Inflammatory macrophage (primary cell): Measurements from ENCODE around the gene WDR35.

Source experiments
- DNase-seq, 2 donors: peaks; one replicate each; pipeline ENCODE4 v3.0.0-alpha.2; 2020 to 2022

WDR35 gene

DNA sequence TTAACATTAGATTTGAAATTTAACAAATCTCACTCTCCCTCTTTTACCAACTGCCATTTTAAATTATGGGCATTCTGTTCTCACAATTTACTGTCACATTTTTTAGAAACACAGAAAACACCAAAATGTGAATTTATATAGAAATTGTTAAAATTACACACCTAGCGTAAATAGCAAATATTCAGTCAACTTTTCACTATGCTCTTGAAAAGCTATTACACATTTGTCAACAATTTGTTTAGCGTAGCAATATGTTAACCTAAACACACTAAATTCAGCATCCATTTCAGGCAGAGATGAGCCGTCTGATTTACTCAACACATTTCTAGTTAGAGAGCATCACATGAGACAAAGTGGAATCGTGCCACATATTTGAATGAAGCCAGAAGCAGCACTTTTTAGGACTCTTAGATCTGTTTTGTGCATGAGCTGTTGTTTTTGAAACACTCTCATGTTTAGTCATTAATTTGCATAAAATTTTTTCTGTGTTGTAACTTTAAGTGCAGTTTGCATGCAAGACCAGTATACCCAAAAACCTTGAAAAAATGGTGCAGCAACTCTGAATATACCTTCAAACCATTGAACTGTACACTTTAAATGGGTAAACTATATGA is 96.3 kb downstream of the WDR35 start:
- no peak for DNase-seq

- DNase-seq, result peak; percentile 94 to 95
Measured at GRCh38 chr2:19891971-19892370, 97.9 kb downstream of the WDR35 start.

GRCh38 chr2:19890104-19890503 is 99.8 kb downstream of the WDR35 start:
- DNase-seq, result no peak

- no peak for DNase-seq
Measured at GRCh38 chr2:19888831-19889230, 101.1 kb downstream of the WDR35 start.

GRCh38 chr2:19887510-19887909 is 102.4 kb downstream of the WDR35 start:
- DNase-seq, result peak; percentile 50 to 55

GRCh38 chr2:19886261-19886660 is 103.6 kb downstream of the WDR35 start:
- DNase-seq, result no peak

GRCh38 chr2:19885791-19886190 is 104.1 kb downstream of the WDR35 start:
- DNase-seq, result no peak

- DNase-seq, result no peak
Measured at GRCh38 chr2:19883971-19884720, 105.8 kb downstream of the WDR35 start.

DNA sequence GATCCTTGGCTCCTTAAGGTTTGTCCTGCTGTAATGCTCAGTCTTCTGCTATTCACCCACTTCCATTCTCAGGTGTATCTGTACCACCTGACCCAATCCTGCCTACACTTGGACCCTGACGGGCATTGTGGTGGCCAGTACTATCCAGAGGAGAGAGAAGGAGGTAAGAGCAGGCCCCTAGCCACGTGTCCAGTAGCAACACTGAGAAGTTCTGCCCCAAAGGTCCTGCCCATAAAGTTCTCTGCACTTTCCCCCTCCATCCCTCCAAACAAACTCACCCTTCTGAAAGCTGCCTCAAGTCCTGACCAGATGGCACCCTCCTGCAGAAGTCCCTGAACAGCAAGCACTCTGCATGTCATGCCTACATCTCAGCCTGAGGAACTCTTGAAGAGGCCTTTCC is 106.4 kb downstream of the WDR35 start:
- DNase-seq, result no peak

DNA sequence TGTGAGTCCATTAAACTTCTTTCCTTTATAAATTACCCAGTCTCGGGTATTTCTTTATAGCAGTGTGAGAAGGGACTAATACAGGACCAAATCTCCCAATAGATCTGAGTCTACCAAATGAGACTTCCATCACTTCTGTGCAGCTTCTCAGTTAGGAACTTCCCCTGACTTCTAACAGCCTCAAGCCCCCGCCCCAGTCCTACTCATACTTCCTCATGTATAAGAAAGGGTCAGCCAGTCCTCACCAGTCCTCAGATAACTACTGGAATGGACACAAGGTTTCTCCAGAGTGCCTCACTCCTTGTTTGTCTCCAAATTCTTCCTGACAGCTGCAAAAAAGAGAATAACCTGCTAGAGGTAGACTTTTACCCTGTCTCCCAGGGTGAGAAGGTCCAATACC is 107.6 kb downstream of the WDR35 start:
- DNase-seq, result peak in 1 of 2 donors; percentile 13

DNA sequence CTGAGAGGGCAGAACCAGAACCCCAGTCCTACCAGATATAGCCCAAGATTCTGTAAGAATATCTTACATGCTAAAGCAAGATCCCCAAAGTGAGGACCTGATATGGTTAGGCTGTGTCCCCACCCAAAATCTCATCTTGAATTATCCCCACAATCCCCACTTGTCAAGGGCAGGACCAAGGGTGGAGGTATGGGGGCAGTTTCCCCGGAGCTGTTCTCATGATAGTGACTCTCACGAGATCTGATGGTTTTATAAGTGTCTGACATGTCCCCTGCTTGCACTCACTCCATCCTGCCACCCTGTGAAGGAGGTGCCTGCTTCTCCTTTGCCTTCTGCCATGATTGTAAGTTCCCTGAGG is 108.0 kb downstream of the WDR35 start:
- no peak for DNase-seq

GRCh38 chr2:19881221-19881907 is 108.5 kb downstream of the WDR35 start:
- DNase-seq, result peak in 1 of 2 donors; percentile 16

- DNase-seq, result peak in 1 of 2 donors; percentile 43
Measured at GRCh38 chr2:19880191-19880590, 109.7 kb downstream of the WDR35 start.

- no peak for DNase-seq
Measured at GRCh38 chr2:19879120-19879519, 110.8 kb downstream of the WDR35 start.

- no peak for DNase-seq
Measured at GRCh38 chr2:19878268-19879046, 111.4 kb downstream of the WDR35 start.

- DNase-seq, result no peak
Measured at GRCh38 chr2:19876751-19877150, 113.2 kb downstream of the WDR35 start.

DNA sequence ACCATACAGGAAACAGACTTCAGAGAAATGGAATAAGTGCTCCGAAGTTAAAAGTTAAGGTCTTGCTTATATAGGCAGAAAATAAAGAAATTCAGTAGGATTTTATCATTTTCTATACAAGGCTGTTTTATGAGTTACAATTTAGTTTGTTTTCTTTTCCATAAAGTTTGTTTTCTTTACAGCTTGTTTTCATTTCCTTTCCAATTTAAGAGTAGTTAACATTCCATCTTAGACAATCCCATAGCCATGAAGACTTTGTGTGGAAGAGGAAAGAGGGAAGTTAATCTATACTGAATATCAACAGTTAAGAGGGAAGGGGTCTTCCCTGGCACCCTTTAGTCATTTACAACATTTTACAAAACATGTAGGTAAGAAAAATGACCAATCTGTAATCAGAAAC is 114.6 kb downstream of the WDR35 start:
- no peak for DNase-seq

DNA sequence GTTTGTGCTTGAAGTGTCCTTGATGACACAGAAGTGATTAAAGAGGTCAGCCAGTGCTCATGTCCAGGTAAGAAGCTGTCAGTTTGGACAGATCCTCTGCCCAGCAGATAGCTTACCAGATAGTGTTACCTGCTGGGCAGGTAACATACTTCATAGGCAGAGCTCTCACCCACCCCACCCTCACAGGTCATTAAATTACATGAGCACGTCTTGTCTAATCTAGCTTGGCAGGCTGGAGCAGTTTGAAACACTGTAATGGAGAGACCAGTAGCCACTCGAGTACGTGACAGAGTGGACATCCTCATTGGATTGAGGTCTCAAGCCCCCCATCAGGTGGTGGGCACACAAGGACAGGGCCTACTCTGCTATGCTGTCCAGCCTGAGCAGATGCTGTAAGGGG is 115.2 kb downstream of the WDR35 start:
- no peak for DNase-seq

- no peak for DNase-seq
Measured at GRCh38 chr2:19873014-19873413, 116.9 kb downstream of the WDR35 start.

DNA sequence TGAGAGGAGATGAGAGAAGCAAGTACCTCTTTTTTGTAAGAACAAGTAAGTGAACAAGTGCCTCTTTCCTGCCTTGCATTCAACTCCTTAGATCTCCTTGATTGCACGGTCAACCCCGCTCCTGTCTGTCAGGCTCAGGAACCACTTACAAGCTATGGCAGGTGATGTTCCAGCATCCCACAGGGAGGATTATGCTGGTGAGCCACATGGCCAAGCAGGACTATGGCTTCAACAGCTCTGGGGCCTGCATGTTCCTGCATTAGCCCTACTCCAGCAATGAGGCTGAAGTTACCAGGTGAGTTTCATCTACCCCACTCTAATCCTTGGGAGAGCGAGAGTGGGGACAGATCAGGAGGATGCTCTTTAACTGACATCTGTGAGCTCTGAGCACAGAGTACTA is 117.6 kb downstream of the WDR35 start:
- DNase-seq, result no peak

DNA sequence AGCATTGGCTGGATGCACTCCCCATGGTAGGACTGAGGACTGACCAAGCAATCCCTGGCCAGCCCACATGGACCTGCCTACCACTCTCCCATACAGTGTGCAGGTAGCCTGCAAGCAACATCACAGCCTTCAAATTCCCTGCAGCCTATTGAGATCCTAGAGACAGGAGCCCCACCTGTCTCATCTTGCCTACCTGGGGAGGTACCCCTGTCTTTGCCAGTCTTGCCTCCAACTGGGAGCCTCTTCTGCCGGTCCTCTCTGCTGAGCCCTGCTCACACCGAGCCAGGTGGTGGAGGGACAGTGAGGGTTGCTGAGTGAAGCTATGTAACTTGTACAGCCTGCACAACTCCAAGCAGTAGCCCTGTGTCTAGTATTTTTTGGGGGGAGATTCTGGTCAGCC is 118.1 kb downstream of the WDR35 start:
- DNase-seq, result no peak

DNA sequence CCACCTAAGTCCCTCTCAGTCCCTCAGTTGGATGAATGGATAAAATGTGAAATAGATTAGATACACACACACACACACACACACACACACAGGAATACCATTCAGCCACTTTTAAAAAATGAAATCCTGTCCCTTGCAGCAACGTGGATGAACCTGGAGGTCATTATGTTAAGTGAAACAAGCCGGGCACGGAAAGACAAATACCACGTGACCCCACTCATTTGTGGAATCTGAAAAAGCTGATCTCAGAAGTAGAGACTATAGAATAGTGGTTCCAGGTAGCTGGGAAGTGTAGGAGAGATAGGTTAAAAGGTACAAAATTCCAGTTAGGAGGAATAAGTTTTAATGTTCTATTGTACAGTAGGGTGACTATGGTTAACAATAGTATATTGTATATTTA is 119.1 kb downstream of the WDR35 start:
- DNase-seq, result no peak
